Stimulated activated naive CD8-positive, alpha-beta T cell treated with anti-CD3 and anti-CD28 coated beads, Interleukin-15, Interleukin-2, amounts not matched to agents 100 U/mL and 50 U/mL, for 24 hours (primary cell): Measurements from ENCODE around the gene MNDA.
A peak's percentile ranks its signal among the peaks of the same experiment; 100 is the strongest.

Source experiments
- ATAC-seq: fragments of 150-1000 bp; cut with Tn5 transposase; one replicate; pipeline ENCODE4 v1.10.0; 2021
- DNase-seq: peaks from one replicate; pipeline ENCODE4 v3.0.0; 2021

The MNDA gene

GRCh38 chr1:158830904-158831507, at the start of gene MNDA:
TSS of gene MNDA (plus strand) at chr1:158831351. CDS start at chr1:158842154, 10,803 bp downstream.
- ATAC-seq (no peak), DNase-seq (no peak)

- ATAC-seq: no peak
- peak; percentile 12 for DNase-seq
Measured at GRCh38 chr1:158793604-158794003, 37.5 kb upstream of the MNDA start.

- ATAC-seq (no peak), DNase-seq (no peak)
Measured at GRCh38 chr1:158794247-158794646, 36.9 kb upstream of the MNDA start.

- ATAC-seq (no peak), DNase-seq (no peak)
Measured at GRCh38 chr1:158798531-158798930, 32.6 kb upstream of the MNDA start.

- ATAC-seq (no peak), DNase-seq (no peak)
Measured at GRCh38 chr1:158799689-158800088, 31.5 kb upstream of the MNDA start.

GRCh38 chr1:158800526-158800925, 30.6 kb upstream of the MNDA start:
- ATAC-seq (no peak), DNase-seq (no peak)

- ATAC-seq: no peak
- no peak for DNase-seq
Measured at GRCh38 chr1:158801396-158801795, 29.8 kb upstream of the MNDA start.

- no peak for DNase-seq
- no peak for ATAC-seq
Measured at GRCh38 chr1:158803678-158804077, 27.5 kb upstream of the MNDA start.

- DNase-seq: no peak
- ATAC-seq: no peak
Measured at GRCh38 chr1:158806916-158807536, 24.1 kb upstream of the MNDA start.

- DNase-seq: no peak
- ATAC-seq: no peak
Measured at GRCh38 chr1:158809256-158809655, 21.9 kb upstream of the MNDA start.

GRCh38 chr1:158809862-158810261, 21.3 kb upstream of the MNDA start:
- ATAC-seq: no peak
- no peak for DNase-seq

- DNase-seq: no peak
- ATAC-seq: no peak
Measured at GRCh38 chr1:158810311-158810710, 20.8 kb upstream of the MNDA start.

- ATAC-seq (no peak), DNase-seq (no peak)
Measured at GRCh38 chr1:158812336-158812735, 18.8 kb upstream of the MNDA start.

GRCh38 chr1:158813164-158813563, 18.0 kb upstream of the MNDA start:
- DNase-seq (no peak), ATAC-seq (no peak)

- ATAC-seq (no peak), DNase-seq (no peak)
Measured at GRCh38 chr1:158814970-158815369, 16.2 kb upstream of the MNDA start.

- ATAC-seq: no peak
- DNase-seq: no peak
Measured at GRCh38 chr1:158818560-158818959, 12.6 kb upstream of the MNDA start.

GRCh38 chr1:158818975-158819431, 12.1 kb upstream of the MNDA start:
- no peak for ATAC-seq

GRCh38 chr1:158819461-158820443, 11.4 kb upstream of the MNDA start:
- DNase-seq (no peak), ATAC-seq (peak; percentile 85)

More at GRCh38 chr1:158818975-158819431, 12.1 kb upstream of the MNDA start:
- no peak for DNase-seq

- DNase-seq (no peak), ATAC-seq (no peak)
Measured at GRCh38 chr1:158821723-158822122, 9.4 kb upstream of the MNDA start.

- ATAC-seq (peak; percentile 49), DNase-seq (no peak)
Measured at GRCh38 chr1:158830074-158830677, 975 bp upstream of the MNDA start.

- ATAC-seq: no peak
- no peak for DNase-seq
Measured at GRCh38 chr1:158833264-158833663, 2.1 kb downstream of the MNDA start.

GRCh38 chr1:158836038-158836437, 4.9 kb downstream of the MNDA start:
- ATAC-seq: no peak
- DNase-seq: no peak
